DOHH2 (cell line): Measurements from ENCODE around the gene ZBTB16.

Source experiments
- EZH2phosphoT487 ChIP-seq: fragments of 200-600 bp; sonication (generic); IDR thresholded peaks from 2 replicates; pipeline ENCODE4 v1.6.1; 2017; ENCODE audit warnings: borderline replicate concordance, mild to moderate bottlenecking, antibody characterized with exemption, low read length, moderate library complexity, mixed read lengths
- TF ChIP-seq, protein P1 (sequence below): fragments of 200-600 bp; sonication (generic); IDR thresholded peaks from one replicate; pipeline ENCODE4 v1.5.1; 2014; ENCODE audit warnings: antibody characterized with exemption, mild to moderate bottlenecking, low read depth, low read length; ENCODE audit not compliant: poor library complexity, severe bottlenecking

DNA sequence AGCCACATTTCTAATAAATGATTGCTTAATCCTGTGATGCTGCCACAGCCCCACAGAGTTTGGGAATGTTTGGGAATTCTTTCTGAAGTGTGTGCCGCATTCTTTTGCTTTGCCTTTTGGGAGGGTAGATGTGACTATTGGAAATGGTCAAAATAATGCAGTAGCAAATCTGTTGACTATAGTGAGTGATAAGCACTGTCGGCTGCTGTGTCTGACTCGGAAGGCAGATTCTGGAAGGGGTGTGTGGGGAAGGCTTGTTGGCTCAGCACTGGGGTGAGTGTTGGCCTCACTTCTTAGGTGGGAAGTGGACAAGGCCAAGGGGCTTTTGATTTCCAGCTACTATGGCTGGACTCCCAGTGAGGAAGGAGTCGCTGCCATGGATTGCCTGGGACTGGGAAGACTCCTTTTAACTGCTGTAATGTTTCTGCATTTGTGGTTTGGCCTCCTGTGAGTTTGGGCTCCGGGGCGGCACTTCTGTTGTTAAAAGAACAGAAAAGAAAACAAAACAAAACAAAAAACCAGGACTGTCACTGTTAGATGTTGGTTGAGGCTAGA is 20.1 kb downstream of the ZBTB16 start:
- TF ChIP-seq, protein P1, sequence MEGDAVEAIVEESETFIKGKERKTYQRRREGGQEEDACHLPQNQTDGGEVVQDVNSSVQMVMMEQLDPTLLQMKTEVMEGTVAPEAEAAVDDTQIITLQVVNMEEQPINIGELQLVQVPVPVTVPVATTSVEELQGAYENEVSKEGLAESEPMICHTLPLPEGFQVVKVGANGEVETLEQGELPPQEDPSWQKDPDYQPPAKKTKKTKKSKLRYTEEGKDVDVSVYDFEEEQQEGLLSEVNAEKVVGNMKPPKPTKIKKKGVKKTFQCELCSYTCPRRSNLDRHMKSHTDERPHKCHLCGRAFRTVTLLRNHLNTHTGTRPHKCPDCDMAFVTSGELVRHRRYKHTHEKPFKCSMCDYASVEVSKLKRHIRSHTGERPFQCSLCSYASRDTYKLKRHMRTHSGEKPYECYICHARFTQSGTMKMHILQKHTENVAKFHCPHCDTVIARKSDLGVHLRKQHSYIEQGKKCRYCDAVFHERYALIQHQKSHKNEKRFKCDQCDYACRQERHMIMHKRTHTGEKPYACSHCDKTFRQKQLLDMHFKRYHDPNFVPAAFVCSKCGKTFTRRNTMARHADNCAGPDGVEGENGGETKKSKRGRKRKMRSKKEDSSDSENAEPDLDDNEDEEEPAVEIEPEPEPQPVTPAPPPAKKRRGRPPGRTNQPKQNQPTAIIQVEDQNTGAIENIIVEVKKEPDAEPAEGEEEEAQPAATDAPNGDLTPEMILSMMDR: no peak
- TF ChIP-seq EZH2phosphoT487: no peak
